Gastroesophageal sphincter (tissue), 4 donors: ENCODE results near the gene MAPK1. TPM values are rescaled to one million over a fixed set of nuclear protein-coding genes. Genes with fewer than 3 reads are reported as not detected.
"Not testable (repeated sequence)": the region's sequence is repeated elsewhere in the genome, so short reads cannot be mapped to it uniquely, and the experiment has no call there.

ENCODE experiments used
- ATAC-seq: fragments of 150-250 bp; one replicate; pipeline ENCODE4 v1.9.1; 2016; ENCODE audit warnings: mild to moderate bottlenecking, moderate library complexity
- H3K27ac ChIP-seq, 4 donors: fragments of 200-600 bp; sonication (generic) in 3 of 4; 1 replicate in 3 of 4; 2 replicates in 1 of 4; pipeline ENCODE4 v1.5.1; 2016 to 2019
- H3K27me3 ChIP-seq: fragments of 200-600 bp; sonication (generic); one replicate; pipeline ENCODE4 v1.5.1; 2019
- H3K36me3 ChIP-seq, 2 donors: fragments of 200-600 bp; sonication (generic); one replicate each; pipeline ENCODE4 v1.5.1; 2019; ENCODE audit warnings: control low read depth in 1 of 2
- H3K4me1 ChIP-seq, 3 donors: fragments of 200-600 bp; sonication (generic); 1 replicate in 2 of 3; 2 replicates in 1 of 3; pipeline ENCODE4 v1.5.1; 2016 to 2019; ENCODE audit warnings: control low read depth in 2 of 3
- H3K4me3 ChIP-seq, 2 donors: fragments of 200-600 bp; sonication (generic); one replicate each; pipeline ENCODE4 v1.5.1; 2019; ENCODE audit warnings: mild to moderate bottlenecking in 1 of 2, moderate library complexity in 1 of 2
- H3K9me3 ChIP-seq, 3 donors: fragments of 200-600 bp; sonication (generic); one replicate each; pipeline ENCODE4 v1.5.1; 2017 to 2019; ENCODE audit warnings: control low read depth in 2 of 3
- CTCF ChIP-seq, 4 experiments: fragments of 200-600 bp in 2 of 4; fragments of 450-650 bp in 2 of 4; sonication (generic) in 1 of 4; IDR thresholded peaks; one replicate each; pipeline ENCODE4 v1.5.1; 2017 to 2019; ENCODE audit warnings: antibody characterized with exemption in 4 of 4, mild to moderate bottlenecking in 2 of 4, moderate library complexity in 2 of 4
- EP300 ChIP-seq: sonication (generic); formaldehyde crosslinking; IDR thresholded peaks from one replicate; pipeline ENCODE4 v1.6.1; 2017; ENCODE audit warnings: antibody characterized with exemption, mild to moderate bottlenecking
- POLR2A ChIP-seq, 2 donors: fragments of 450-650 bp; IDR thresholded peaks; one replicate each; pipeline ENCODE4 v1.6.1; 2017; ENCODE audit warnings: antibody characterized with exemption in 2 of 2, mild to moderate bottlenecking in 2 of 2, moderate library complexity in 1 of 2
- POLR2AphosphoS5 ChIP-seq: sonication (generic); formaldehyde crosslinking; IDR thresholded peaks from one replicate; pipeline ENCODE4 v1.6.1; 2017; ENCODE audit warnings: antibody characterized with exemption
- WGBS, 2 donors: methylation state at CpG; one replicate each; pipeline ENCODE4 v1.1.5; 2018; ENCODE audit warnings: low coverage in 1 of 2; 5-methylcytosine and 5-hydroxymethylcytosine counted together
- total RNA-seq, 4 donors: library from RNA; depleted of rRNA; stranded (reverse); fragments of >200 nt; gene quantifications; one replicate each; pipeline ENCODE4 v1.1.0, GENCODE V29; 2016

Gene MAPK1
- total RNA-seq, 4 donors from 2014 or later, result 40.3 to 70.8 (median 57.4) TPM

GRCh38 chr22:21752276-21752675 is 115.2 kb downstream of the MAPK1 start:
- Histone ChIP-seq H3K4me3 (no peak overlapping the region), H3K27me3 (no peaks in the 10 kb centered on the region), H3K9me3 (no peaks in the 10 kb centered on the region), H3K27ac (no peak overlapping the region), H3K36me3 (peaks cover 0 to 10% of the 10 kb centered on the region in 2 donors), H3K4me1 (peaks cover 0 to 29% (median 16%) of the 10 kb centered on the region in 3 donors)
- no peak for ATAC-seq
- no peak for TF ChIP-seq POLR2AphosphoS5
- TF ChIP-seq EP300, result no peak
- no peak for TF ChIP-seq POLR2A (IDR thresholded peaks at IDR 0.05)
- no peak for TF ChIP-seq CTCF (IDR thresholded peaks at IDR 0.05)
- 87 to 100% methylated on average over 4 of the region's 4 CpGs for WGBS, 2 donors

- Histone ChIP-seq H3K36me3 (no peaks in the 10 kb centered on the region), H3K27me3 (no peaks in the 10 kb centered on the region), H3K4me1 (no peaks in the 10 kb centered on the region), H3K9me3 (no peaks in the 10 kb centered on the region), H3K4me3 (no peak overlapping the region), H3K27ac (no peak overlapping the region)
- ATAC-seq, result no peak
- 79% methylated on average over 5 of the region's 8 CpGs; no CpG with 5 or more reads in 1 of the 2 donors for WGBS, 2 donors
- no peak for TF ChIP-seq EP300
- no peak for TF ChIP-seq POLR2A (IDR thresholded peaks at IDR 0.05)
- TF ChIP-seq CTCF (IDR thresholded peaks at IDR 0.05), result no peak
Measured at GRCh38 chr22:21745948-21746347, 121.5 kb downstream of the MAPK1 start.

- not testable (repeated sequence) for ATAC-seq, H3K9me3 ChIP-seq, H3K4me1 ChIP-seq, H3K36me3 ChIP-seq, H3K27me3 ChIP-seq, H3K4me3 ChIP-seq, H3K27ac ChIP-seq
- 85 to 92% methylated on average over 3 to 4 of the region's 6 CpGs for WGBS, 2 donors
Measured at GRCh38 chr22:21744917-21745316, 122.5 kb downstream of the MAPK1 start.

- 70% methylated on average over 4 of the region's 6 CpGs; no CpG with 5 or more reads in 1 of the 2 donors for WGBS, 2 donors
- no peaks in the 10 kb centered on the region for H3K4me1 ChIP-seq
- ATAC-seq, result no peak
- H3K9me3 ChIP-seq, result no peaks in the 10 kb centered on the region
- TF ChIP-seq POLR2AphosphoS5, result no peak
- TF ChIP-seq CTCF (IDR thresholded peaks at IDR 0.05), result no peak
- TF ChIP-seq EP300, result no peak
- no peak for TF ChIP-seq POLR2A (IDR thresholded peaks at IDR 0.05)
- no peak overlapping the region for H3K4me3 ChIP-seq
- H3K36me3 ChIP-seq, result no peaks in the 10 kb centered on the region
- H3K27me3 ChIP-seq, result no peaks in the 10 kb centered on the region
- no peak overlapping the region for H3K27ac ChIP-seq
Measured at GRCh38 chr22:21741790-21742189, 125.7 kb downstream of the MAPK1 start.

GRCh38 chr22:21741059-21741458 is 126.4 kb downstream of the MAPK1 start:
- Histone ChIP-seq H3K4me1 (peaks cover 0 to 5% (median 0%) of the 10 kb centered on the region in 3 donors), H3K36me3 (no peaks in the 10 kb centered on the region), H3K27me3 (no peaks in the 10 kb centered on the region), H3K9me3 (no peaks in the 10 kb centered on the region), H3K27ac (no peak overlapping the region), H3K4me3 (no peak overlapping the region)
- 82 to 83% methylated on average over 2 to 5 of the region's 10 CpGs for WGBS, 2 donors
- no peak for ATAC-seq
- TF ChIP-seq EP300, result no peak
- no peak for TF ChIP-seq POLR2AphosphoS5
- no peak for TF ChIP-seq POLR2A (IDR thresholded peaks at IDR 0.05)
- TF ChIP-seq CTCF (IDR thresholded peaks at IDR 0.05), result no peak
